GM12878 (cell line): ENCODE measurements around the gene CEP131. TPM values are rescaled to one million over a fixed set of nuclear protein-coding genes. Genes with fewer than 3 reads are reported as not detected.

Experiments
- ATAC-seq: fragments of 200-7000 bp; cut with Tn5 transposase; 3 replicates; pipeline ENCODE4 v1.9.1; 2020; ENCODE audit warnings: mild to moderate bottlenecking, moderate library complexity
- BruUV-seq: library from RNA; stranded (reverse); fragments of 400-500 nt; replicated peaks from 2 replicates; lab custom pipeline; 2021; lab: Mats Ljungman, UMichigan
- CTCF ChIA-PET: fragments of 300-600 bp; sonication (Branson Sonifier 250); formaldehyde crosslinking; extraction: SDS; loops from one replicate; lab custom pipeline; 2021; ENCODE audit warnings: inconsistent platforms; lab: Yijun Ruan, JAX
- POLR2A ChIA-PET: fragments of 350-600 bp; formaldehyde crosslinking; extraction: SDS; loops from one replicate; lab custom pipeline; 2021; ENCODE audit warnings: inconsistent platforms; lab: Charles Lee
- RAD21 ChIA-PET: fragments of 300-600 bp; sonication (Branson Sonifier 250); formaldehyde crosslinking; loops from one replicate; lab custom pipeline; 2023; ENCODE audit warnings: antibody characterized with exemption; ENCODE audit not compliant: unreplicated experiment; lab: Charles Lee
- SMC1A ChIA-PET: fragments of 300-600 bp; sonication (Branson Sonifier 250); formaldehyde crosslinking; loops from one replicate; lab custom pipeline; 2023; ENCODE audit not compliant: unreplicated experiment, uncharacterized antibody; lab: Charles Lee
- DNase-seq: peaks from one replicate; pipeline ENCODE4 v3.0.0-alpha.2; 2011; ENCODE audit warnings: low read depth, low spot score
- FAIRE-seq: peaks from 3 replicates; lab custom pipeline; 2011; peaks lifted over from hg19 to GRCh38; lab: Jason Lieb, UNC
- H2AFZ ChIP-seq: 2 replicates; pipeline ENCODE4 v1.6.0; 2011; ENCODE audit warnings: low read depth, low read length, control low read depth; ENCODE audit not compliant: control insufficient read depth
- H3K27ac ChIP-seq: 2 replicates; pipeline ENCODE4 v1.5.1; 2011; ENCODE audit warnings: control low read depth; ENCODE audit not compliant: control insufficient read depth, insufficient read depth
- H3K27me3 ChIP-seq, 2 experiments: replicated peaks in 1 of 2; 2 replicates each; pipeline versions ENCODE4 v1.6.0 to v1.6.1; 2011; ENCODE audit warnings: low read length in 1 of 2; ENCODE audit not compliant: control insufficient read depth in 2 of 2, insufficient read depth in 2 of 2
- H3K36me3 ChIP-seq, 2 experiments: 2 replicates each; pipeline ENCODE4 v1.5.1; 2011; ENCODE audit warnings: low read length in 1 of 2; ENCODE audit not compliant: control insufficient read depth in 2 of 2, insufficient read depth in 2 of 2
- H3K4me1 ChIP-seq: 2 replicates; pipeline ENCODE4 v1.6.1; 2011; ENCODE audit warnings: mild to moderate bottlenecking, low read length, moderate library complexity, mixed read lengths; ENCODE audit not compliant: control insufficient read depth, insufficient read depth
- H3K4me2 ChIP-seq: 2 replicates; pipeline ENCODE4 v1.6.0; 2011; ENCODE audit warnings: control low read depth; ENCODE audit not compliant: control insufficient read depth, insufficient read depth
- H3K4me3 ChIP-seq: fragments of 200-600 bp; sonication (generic); 2 replicates; pipeline ENCODE4 v1.5.1; 2016
- H3K79me2 ChIP-seq: 2 replicates; pipeline ENCODE4 v1.6.0; 2011; ENCODE audit warnings: low read length; ENCODE audit not compliant: control insufficient read depth, insufficient read depth
- H3K9ac ChIP-seq: 2 replicates; pipeline ENCODE4 v1.8.0; 2011; ENCODE audit warnings: low read length, control low read depth, mixed read lengths; ENCODE audit not compliant: control insufficient read depth, insufficient read depth
- H3K9me3 ChIP-seq: replicated peaks from 3 replicates; pipeline ENCODE4 v1.5.1; 2011; ENCODE audit warnings: mild to moderate bottlenecking, low read length; ENCODE audit not compliant: control insufficient read depth, insufficient read depth
- H4K20me1 ChIP-seq: 2 replicates; pipeline ENCODE4 v1.6.0; 2011; ENCODE audit not compliant: control insufficient read depth, insufficient read depth
- CBX5 ChIP-seq: sonication (generic); IDR thresholded peaks from 2 replicates; pipeline ENCODE4 v1.6.1; 2016; ENCODE audit warnings: low read depth, moderate library complexity, mild to moderate bottlenecking, inconsistent platforms
- CHD2 ChIP-seq: IDR thresholded peaks from 2 replicates; pipeline ENCODE4 v1.6.1; 2011; ENCODE audit warnings: low read depth, low read length, improper control_type of control experiment, borderline replicate concordance
- JUND ChIP-seq: IDR thresholded peaks from 2 replicates; pipeline ENCODE4 v1.6.1; 2012; ENCODE audit warnings: low read depth, mild to moderate bottlenecking, low read length, improper control_type of control experiment, moderate library complexity
- NFIC ChIP-seq: IDR thresholded peaks from 2 replicates; pipeline ENCODE4 v1.6.1; 2012; ENCODE audit warnings: low read depth, mild to moderate bottlenecking, inconsistent platforms, low read length, moderate library complexity
- NFXL1 ChIP-seq: fragments of 450-650 bp; IDR thresholded peaks from 2 replicates; pipeline ENCODE4 v1.6.1; 2017; ENCODE audit warnings: antibody characterized with exemption, mild to moderate bottlenecking, borderline replicate concordance
- PAX5 ChIP-seq: IDR thresholded peaks from 2 replicates; pipeline ENCODE4 v1.6.1; 2011; ENCODE audit warnings: low read depth, low read length, borderline replicate concordance
- PML ChIP-seq: IDR thresholded peaks from 2 replicates; pipeline ENCODE4 v1.6.1; 2012; ENCODE audit warnings: low read length, inconsistent platforms
- SIN3A ChIP-seq: IDR thresholded peaks from 2 replicates; pipeline ENCODE4 v1.6.1; 2012; ENCODE audit warnings: low read depth, low read length, improper control_type of control experiment
- SMAD5 ChIP-seq: IDR thresholded peaks from 2 replicates; pipeline ENCODE4 v1.6.1; 2016; ENCODE audit warnings: antibody characterized with exemption, low read depth
- SPI1 ChIP-seq: IDR thresholded peaks from 2 replicates; pipeline ENCODE4 v1.6.1; 2011; ENCODE audit warnings: low read depth, mild to moderate bottlenecking, low read length, moderate library complexity, borderline replicate concordance; ENCODE audit not compliant: insufficient read depth
- SRF ChIP-seq, 2 experiments: IDR thresholded peaks; 2 replicates each; pipeline ENCODE4 v1.6.1; 2011; ENCODE audit warnings: low read depth in 2 of 2, low read length in 2 of 2, mild to moderate bottlenecking in 1 of 2, moderate library complexity in 1 of 2
- SUZ12 ChIP-seq: fragments of 200-600 bp; sonication (generic); IDR thresholded peaks from one replicate; pipeline ENCODE4 v1.6.1; 2018; ENCODE audit warnings: antibody characterized with exemption, mild to moderate bottlenecking; ENCODE audit not compliant: unreplicated experiment
- TBL1XR1 ChIP-seq: IDR thresholded peaks from 2 replicates; pipeline ENCODE4 v1.6.1; 2012; ENCODE audit warnings: low read depth, low read length, improper control_type of control experiment
- TCF7 ChIP-seq: IDR thresholded peaks from 2 replicates; pipeline ENCODE4 v1.6.1; 2014; ENCODE audit warnings: antibody characterized with exemption, borderline replicate concordance
- WGBS: methylation state at CpG from one replicate; pipeline ENCODE4 v1.1.6; 2016; ENCODE audit warnings: low lambda C conversion rate; ENCODE audit not compliant: insufficient replicate concordance, insufficient coverage; ENCODE audit errors: missing lambda C conversion rate; 5-methylcytosine and 5-hydroxymethylcytosine counted together
- in situ Hi-C: fragments of 300-500 bp; cut with MboI; formaldehyde crosslinking; loops from 9 replicates; pipeline ENCODE4 v1.14.3; 2018; ENCODE audit warnings: mixed read lengths
- intact Hi-C: fragments of 100-400 bp; cut with micrococcal nuclease; formaldehyde crosslinking; loops from one replicate; pipeline ENCODE4 v1.14.2; 2022; ENCODE audit not compliant: unreplicated experiment
- polyA plus RNA-seq, 11 experiments: library from polyadenylated mRNA; depleted of rRNA in 4 of 11; unstranded in 6 of 11; stranded (reverse) in 5 of 11; fragments of >200 nt; fragmentation: Nextera tagmentation in 4 of 11; fragmentation: Illumina TruSeq in 1 of 11; extraction: Ambion mirVana in 4 of 11; extraction: Trizol in 1 of 11; gene quantifications; 1 replicate in 1 of 11; 2 replicates in 10 of 11; pipeline versions ENCODE4 v1.2.1 to v1.2.3, GENCODE V29; 2011 to 2016; ENCODE audit warnings: inconsistent platforms in 2 of 11, missing spikeins in 2 of 11, low read depth in 1 of 11
- total RNA-seq, 4 experiments: library from RNA; depleted of rRNA in 3 of 4; stranded (reverse); fragments of >200 nt in 3 of 4; fragmentation: Illumina TruSeq in 1 of 4; extraction: Trizol in 1 of 4; gene quantifications; 2 replicates each; pipeline versions ENCODE4 v1.2.1 to v1.2.3, GENCODE V29; 2013 to 2021
- TF ChIP-seq, protein P1 (sequence below): fragments of 450-650 bp; IDR thresholded peaks from 2 replicates; pipeline ENCODE4 v1.6.1; 2017; ENCODE audit warnings: mild to moderate bottlenecking
- TF ChIP-seq, protein P2 (sequence below): fragments of 450-650 bp; IDR thresholded peaks from 2 replicates; pipeline ENCODE4 v1.6.1; 2017; ENCODE audit warnings: mild to moderate bottlenecking, moderate library complexity
- TF ChIP-seq, protein P3 (sequence below): IDR thresholded peaks from 2 replicates; pipeline ENCODE4 v1.6.1; 2011; ENCODE audit warnings: low read depth, low read length, improper control_type of control experiment, borderline replicate concordance
- TF ChIP-seq, protein P4 (sequence below): IDR thresholded peaks from 2 replicates; pipeline ENCODE4 v1.6.1; 2012; ENCODE audit warnings: low read length, inconsistent platforms

CEP131 gene
- total and polyA plus RNA-seq, 10 of the 15 experiments (the other 5 are each of a cell fraction or from before 2014, with no cell fraction given): 0.05 to 17.3 (median 6.7) TPM

DNA sequence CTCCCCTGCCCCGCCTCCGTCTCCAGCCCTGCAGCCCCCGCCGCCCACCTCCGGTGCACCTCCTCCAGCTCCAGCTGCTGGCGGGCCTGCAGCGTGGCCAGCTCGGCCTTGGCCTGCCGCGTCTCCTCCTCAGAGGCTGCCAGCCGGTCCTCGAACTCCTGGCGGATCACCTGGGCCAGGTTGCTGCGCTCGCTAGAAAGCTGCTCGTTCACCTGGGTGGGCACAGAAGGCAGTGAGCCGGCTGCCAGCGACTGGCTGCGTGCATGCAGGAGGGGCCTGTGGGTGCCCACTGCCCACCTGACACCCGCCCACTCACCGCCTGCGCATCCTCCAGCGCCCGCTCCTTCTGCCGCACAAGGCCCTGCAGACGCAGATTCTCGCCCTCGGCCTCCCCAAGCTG, 32.2 kb downstream of the CEP131 start:
- in situ Hi-C loops (no loop called here), intact Hi-C loops (no loop called here)
- ATAC-seq: no peak
- BruUV-seq: no TSS peak
- H2AFZ ChIP-seq: no peak overlapping the region
- H3K9me3 ChIP-seq: no peaks in the 10 kb centered on the region
- SMC1A ChIA-PET: no interaction called here
- RAD21 ChIA-PET: interaction anchor here (0.5 kb wide), 1 partner anchor 21 kb away, joined by 3 read pairs; no protein-coding TSS in a partner anchor
- no peak overlapping the region for H3K4me3 ChIP-seq
- peaks cover 0 to 1% of the 10 kb centered on the region in 2 experiments; a peak in 2 of 4 replicates for H3K36me3 ChIP-seq
- peaks cover 3% of the 10 kb centered on the region; the same call in 1 of the 2 replicates for H3K4me1 ChIP-seq
- FAIRE-seq: no peak
- H3K27ac ChIP-seq: no peak overlapping the region
- 77% methylated on average over 20 of the region's 28 CpGs for WGBS
- no peaks in the 10 kb centered on the region for H4K20me1 ChIP-seq
- CTCF ChIA-PET: no interaction called here
- H3K79me2 ChIP-seq: no peaks in the 10 kb centered on the region
- H3K9ac ChIP-seq: no peak overlapping the region
- POLR2A ChIA-PET: no interaction called here
- H3K27me3 ChIP-seq: no peaks in the 10 kb centered on the region
- no peak overlapping the region for H3K4me2 ChIP-seq
- DNase-seq: no peak
- TF ChIP-seq CHD2 (no peak), CBX5 (no peak), NFXL1 (no peak), NFIC (no peak), SMAD5 (no peak), JUND (no peak), PML (no peak), SPI1 (no peak), SUZ12 (no peak), PAX5 (no peak), TCF7 (no peak), SRF (IDR thresholded peaks at IDR 0.05; ENCODE audit: low read depth in 2 of 2, low read length in 2 of 2) (no peak), SIN3A (no peak), TBL1XR1 (no peak)
- TF ChIP-seq, protein P1, sequence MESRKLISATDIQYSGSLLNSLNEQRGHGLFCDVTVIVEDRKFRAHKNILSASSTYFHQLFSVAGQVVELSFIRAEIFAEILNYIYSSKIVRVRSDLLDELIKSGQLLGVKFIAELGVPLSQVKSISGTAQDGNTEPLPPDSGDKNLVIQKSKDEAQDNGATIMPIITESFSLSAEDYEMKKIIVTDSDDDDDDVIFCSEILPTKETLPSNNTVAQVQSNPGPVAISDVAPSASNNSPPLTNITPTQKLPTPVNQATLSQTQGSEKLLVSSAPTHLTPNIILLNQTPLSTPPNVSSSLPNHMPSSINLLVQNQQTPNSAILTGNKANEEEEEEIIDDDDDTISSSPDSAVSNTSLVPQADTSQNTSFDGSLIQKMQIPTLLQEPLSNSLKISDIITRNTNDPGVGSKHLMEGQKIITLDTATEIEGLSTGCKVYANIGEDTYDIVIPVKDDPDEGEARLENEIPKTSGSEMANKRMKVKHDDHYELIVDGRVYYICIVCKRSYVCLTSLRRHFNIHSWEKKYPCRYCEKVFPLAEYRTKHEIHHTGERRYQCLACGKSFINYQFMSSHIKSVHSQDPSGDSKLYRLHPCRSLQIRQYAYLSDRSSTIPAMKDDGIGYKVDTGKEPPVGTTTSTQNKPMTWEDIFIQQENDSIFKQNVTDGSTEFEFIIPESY: no peak
- TF ChIP-seq, protein P2, sequence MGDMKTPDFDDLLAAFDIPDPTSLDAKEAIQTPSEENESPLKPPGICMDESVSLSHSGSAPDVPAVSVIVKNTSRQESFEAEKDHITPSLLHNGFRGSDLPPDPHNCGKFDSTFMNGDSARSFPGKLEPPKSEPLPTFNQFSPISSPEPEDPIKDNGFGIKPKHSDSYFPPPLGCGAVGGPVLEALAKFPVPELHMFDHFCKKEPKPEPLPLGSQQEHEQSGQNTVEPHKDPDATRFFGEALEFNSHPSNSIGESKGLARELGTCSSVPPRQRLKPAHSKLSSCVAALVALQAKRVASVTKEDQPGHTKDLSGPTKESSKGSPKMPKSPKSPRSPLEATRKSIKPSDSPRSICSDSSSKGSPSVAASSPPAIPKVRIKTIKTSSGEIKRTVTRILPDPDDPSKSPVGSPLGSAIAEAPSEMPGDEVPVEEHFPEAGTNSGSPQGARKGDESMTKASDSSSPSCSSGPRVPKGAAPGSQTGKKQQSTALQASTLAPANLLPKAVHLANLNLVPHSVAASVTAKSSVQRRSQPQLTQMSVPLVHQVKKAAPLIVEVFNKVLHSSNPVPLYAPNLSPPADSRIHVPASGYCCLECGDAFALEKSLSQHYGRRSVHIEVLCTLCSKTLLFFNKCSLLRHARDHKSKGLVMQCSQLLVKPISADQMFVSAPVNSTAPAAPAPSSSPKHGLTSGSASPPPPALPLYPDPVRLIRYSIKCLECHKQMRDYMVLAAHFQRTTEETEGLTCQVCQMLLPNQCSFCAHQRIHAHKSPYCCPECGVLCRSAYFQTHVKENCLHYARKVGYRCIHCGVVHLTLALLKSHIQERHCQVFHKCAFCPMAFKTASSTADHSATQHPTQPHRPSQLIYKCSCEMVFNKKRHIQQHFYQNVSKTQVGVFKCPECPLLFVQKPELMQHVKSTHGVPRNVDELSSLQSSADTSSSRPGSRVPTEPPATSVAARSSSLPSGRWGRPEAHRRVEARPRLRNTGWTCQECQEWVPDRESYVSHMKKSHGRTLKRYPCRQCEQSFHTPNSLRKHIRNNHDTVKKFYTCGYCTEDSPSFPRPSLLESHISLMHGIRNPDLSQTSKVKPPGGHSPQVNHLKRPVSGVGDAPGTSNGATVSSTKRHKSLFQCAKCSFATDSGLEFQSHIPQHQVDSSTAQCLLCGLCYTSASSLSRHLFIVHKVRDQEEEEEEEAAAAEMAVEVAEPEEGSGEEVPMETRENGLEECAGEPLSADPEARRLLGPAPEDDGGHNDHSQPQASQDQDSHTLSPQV: no peak
- TF ChIP-seq, protein P3, sequence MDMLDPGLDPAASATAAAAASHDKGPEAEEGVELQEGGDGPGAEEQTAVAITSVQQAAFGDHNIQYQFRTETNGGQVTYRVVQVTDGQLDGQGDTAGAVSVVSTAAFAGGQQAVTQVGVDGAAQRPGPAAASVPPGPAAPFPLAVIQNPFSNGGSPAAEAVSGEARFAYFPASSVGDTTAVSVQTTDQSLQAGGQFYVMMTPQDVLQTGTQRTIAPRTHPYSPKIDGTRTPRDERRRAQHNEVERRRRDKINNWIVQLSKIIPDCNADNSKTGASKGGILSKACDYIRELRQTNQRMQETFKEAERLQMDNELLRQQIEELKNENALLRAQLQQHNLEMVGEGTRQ: no peak
- TF ChIP-seq, protein P4, sequence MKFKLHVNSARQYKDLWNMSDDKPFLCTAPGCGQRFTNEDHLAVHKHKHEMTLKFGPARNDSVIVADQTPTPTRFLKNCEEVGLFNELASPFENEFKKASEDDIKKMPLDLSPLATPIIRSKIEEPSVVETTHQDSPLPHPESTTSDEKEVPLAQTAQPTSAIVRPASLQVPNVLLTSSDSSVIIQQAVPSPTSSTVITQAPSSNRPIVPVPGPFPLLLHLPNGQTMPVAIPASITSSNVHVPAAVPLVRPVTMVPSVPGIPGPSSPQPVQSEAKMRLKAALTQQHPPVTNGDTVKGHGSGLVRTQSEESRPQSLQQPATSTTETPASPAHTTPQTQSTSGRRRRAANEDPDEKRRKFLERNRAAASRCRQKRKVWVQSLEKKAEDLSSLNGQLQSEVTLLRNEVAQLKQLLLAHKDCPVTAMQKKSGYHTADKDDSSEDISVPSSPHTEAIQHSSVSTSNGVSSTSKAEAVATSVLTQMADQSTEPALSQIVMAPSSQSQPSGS: no peak
